GM18499 (cell line): ENCODE measurements around the gene TBX1.

Experiments used
- ATAC-seq: cut with Tn5 transposase; IDR thresholded peaks from one replicate; pipeline ENCODE4 v1.9.1; 2021; ENCODE audit warnings: moderate number of reproducible peaks; ENCODE audit not compliant: insufficient read depth, unreplicated experiment

TBX1 gene

DNA sequence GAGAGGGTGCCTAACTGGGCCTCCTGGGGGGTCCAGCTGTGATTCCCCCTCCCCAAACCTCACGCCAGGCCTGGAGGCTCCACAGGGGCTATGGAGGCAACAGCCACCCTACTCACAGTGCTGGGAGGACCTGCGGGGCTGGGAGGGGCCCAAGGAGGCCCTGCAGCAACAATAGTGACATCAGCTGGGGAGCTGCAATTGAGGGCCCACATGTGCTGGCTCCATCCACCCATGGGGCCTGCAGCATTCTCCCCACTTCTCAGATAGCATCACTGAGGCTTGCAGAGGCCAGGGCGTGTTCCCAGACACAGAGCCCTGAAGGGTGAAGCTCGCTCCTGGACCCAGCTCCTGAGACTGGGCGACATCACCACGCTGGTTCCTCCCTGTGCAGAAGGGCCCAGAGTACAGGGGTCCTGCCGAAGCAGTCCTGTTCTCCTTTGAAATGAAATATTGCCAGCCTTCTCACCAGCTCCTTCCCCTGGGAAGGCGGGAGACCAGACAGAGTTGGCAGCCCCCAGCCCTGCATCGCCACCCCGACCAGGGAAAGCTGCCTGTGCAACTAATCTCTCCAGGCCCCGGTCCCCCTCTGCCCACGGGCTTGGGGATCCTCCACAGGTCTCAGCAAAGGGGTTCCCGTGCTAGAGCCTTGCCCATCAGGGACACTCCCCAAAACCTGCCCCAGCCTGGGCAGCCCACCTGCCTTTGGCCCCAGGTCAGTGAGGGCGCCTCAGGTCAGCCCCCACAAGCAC lies 8.9 kb upstream of the TBX1 start:
- ATAC-seq, result no peak

DNA sequence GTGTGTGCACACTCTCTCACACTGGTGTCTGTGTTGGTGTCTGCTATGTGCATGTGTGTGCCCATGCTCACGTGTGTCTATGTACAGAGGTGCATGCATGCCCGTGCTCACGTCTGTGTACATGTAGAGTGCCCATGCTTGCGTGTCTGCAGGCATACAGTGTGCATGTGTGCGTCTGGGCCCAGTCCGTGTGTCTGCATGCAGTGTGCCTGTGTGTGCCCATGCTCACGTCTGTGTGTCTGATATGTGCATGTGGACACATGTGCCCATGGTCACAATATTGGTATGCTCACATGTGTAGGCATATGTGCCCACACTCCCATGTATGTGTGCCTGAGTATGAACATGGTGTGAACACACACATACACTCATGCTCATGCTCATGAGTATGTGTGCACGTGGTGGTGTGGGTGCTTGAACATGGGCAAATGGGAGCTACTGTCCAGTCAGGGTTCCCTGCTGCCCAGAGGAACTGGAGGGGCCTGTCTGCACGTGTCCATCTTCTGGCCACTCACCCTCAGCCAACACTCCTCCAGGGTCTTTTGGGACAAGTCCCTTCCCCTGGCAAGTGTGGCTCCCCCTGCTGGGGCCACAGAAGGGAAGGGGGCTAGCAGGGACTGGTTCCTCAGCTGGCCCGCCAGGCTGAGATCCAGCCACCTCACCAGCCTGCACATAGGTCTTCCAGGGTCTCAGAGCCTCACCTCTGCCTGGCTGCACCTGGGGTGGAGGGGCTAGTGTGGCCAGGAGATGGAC lies 7.3 kb upstream of the TBX1 start:
- no peak for ATAC-seq

DNA sequence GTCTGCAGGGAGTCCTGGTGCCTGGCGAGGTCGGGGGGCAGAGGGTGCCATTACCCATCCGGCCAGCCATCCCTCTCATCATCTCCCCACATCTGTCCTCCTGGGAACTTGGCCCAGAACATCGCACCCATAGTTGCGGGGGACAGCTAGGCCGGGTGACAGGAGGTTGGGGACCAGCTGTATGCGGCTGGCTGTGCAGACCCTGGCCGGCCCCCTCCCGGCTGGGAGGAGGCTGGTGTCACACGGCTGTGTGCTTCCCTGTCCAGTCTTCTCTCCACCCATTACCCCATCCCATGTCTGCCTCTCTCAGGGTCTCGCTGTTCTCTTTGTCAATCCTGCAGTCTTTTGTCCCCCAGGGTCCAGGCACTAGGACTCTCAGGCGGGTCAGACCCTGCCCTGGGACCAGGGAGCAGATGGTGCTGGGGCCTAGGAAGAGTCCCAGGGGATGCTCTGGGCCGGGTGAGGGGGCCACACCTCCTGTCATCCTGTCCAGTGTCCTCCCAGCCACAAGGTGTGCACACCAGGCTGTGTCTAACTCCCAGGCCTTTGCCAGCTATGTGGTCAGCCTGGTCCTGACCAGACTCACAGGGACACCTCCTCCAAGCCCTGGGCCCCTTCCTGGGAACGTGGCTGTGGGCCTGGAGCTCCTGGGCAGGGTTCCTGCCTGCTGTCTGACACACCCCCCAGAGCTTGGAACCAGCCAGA lies 6.4 kb upstream of the TBX1 start:
- ATAC-seq, result no peak

- no peak for ATAC-seq
Measured at GRCh38 chr22:19754701-19755144, 5.9 kb upstream of the TBX1 start.

DNA sequence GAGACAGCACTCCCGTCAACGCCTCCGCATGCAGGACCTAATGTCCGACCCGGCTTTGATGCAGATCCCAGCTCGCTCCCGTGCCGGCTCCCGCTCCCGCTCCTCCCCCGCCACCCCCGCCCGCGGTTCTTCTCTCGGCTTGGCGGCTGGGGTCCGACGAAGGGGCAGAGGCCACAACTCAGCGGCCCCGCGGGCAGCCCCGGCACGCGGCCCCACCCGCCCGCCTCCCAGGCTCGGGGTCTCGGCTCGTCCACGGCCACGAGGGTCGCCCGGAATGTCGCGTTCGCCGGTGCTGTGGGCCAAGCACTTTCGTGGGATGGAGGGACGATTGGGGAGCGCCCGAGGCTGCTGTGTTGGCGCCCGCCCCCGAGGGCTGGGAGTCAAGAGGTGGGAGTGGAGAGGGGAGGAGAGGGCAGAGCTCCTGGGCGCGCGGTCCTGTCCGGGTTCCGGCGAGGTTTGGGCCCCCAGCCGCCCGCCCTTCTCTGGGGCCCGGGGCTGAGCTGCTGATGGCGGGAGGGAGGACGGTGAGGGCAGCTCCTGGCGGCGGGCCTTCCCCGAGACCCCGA lies 5.3 kb upstream of the TBX1 start:
- ATAC-seq, result no peak

DNA sequence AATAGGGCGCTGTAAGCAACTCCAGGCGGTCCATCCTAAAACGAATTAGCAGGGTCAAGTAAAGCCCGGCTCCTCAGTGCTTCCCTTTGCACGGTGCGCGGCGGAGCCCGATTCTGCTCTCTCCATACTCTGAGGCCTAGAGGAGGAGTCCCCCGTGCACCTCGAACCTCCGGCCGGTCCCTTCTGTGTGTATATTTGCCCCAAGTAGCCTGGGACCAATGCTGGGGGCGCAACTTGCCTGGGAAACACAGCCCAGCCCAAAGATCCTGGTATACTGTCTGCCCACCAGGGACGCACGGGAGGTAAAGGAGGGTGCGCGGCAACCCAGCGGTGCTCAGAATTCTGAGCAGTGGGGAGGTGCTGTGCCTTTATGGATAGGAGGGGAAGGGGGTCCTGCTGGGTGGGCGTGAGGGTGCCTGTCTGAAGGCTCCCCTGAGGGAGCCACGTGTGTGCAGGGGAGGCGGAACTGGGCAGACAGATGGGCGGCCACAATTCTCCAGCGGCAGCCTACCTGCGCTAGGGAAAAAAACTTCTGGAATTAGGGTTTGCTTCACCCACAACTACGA lies 4.8 kb upstream of the TBX1 start:
- ATAC-seq, result no peak

DNA sequence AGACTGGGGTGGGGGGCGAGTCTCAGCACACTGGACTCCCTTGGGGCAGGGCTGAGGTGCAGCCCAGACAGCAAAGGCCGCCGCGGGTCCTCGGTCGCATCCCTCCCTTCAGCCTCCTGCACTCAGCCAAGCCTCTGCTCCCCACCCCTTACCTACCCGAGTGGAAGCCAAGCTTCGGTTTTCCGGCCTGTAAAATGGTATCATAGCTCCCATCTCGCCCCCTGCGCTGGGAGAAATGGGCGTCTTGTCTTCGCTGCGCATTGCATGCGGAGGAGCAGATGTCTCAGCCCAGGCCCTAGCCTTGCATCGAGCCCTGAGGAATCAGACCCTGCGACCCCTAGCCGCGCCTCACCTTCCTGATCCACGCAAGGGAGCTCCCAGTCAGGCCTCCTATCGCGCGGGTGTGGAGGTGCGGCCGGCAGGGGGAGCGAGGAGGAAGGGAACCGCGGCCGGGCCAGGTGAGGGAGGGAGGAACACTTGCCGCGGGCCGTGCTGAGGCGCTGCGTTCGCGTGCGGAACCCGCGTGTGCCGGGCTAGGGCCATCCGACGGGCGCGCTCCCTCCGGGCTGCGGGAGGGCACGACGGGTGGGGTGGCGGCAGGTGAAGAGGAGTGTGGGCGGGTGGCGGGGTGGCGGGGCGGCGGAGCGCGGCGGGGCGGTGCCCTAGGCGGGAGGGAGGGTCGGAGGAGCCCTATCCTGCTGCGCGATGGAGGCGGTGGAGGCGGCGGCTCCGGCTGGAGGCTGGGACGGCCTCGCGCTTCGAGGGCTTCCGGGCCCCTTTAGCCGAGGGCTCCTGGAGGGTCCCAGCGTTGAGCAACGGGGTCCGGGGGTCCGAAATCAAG lies 4.1 kb upstream of the TBX1 start:
- ATAC-seq, result no peak

GRCh38 chr22:19757140-19757984 lies 3.2 kb upstream of the TBX1 start:
- no peak for ATAC-seq

- ATAC-seq, result no peak
Measured at GRCh38 chr22:19757985-19758895, 2.3 kb upstream of the TBX1 start.

- no peak for ATAC-seq
Measured at GRCh38 chr22:19758896-19759426, 1.6 kb upstream of the TBX1 start.

DNA sequence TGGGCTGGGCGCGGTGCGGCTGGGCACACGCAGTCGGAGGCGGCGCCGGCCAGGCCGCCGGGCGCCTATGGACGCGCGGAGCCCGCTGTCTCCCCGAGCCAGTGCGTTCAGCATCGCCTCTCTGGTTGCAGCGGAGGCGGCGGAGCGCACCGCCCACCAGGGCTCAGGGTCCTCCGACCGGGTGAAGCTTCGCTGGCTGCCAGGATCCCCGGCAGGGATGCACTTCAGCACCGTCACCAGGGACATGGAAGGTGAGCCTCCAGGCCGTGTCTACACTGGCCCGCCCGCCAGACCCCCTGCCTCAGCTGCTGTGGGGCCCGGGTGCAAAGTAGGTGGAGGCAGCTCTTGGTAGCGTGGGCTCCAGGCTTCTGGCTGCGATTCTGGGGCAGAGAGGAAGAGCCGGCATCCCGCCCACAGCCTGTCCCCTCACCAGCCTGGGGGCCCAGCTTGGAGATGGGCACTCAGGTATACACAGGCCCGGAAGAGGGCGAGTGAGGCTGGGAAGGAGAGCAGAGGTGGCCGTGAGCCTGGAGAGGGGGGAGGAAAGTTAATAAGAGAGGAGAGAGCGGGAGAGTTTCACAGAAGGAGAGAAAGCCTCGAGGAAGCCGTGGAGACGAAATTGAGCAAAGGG lies 1.0 kb upstream of the TBX1 start:
- no peak for ATAC-seq

DNA sequence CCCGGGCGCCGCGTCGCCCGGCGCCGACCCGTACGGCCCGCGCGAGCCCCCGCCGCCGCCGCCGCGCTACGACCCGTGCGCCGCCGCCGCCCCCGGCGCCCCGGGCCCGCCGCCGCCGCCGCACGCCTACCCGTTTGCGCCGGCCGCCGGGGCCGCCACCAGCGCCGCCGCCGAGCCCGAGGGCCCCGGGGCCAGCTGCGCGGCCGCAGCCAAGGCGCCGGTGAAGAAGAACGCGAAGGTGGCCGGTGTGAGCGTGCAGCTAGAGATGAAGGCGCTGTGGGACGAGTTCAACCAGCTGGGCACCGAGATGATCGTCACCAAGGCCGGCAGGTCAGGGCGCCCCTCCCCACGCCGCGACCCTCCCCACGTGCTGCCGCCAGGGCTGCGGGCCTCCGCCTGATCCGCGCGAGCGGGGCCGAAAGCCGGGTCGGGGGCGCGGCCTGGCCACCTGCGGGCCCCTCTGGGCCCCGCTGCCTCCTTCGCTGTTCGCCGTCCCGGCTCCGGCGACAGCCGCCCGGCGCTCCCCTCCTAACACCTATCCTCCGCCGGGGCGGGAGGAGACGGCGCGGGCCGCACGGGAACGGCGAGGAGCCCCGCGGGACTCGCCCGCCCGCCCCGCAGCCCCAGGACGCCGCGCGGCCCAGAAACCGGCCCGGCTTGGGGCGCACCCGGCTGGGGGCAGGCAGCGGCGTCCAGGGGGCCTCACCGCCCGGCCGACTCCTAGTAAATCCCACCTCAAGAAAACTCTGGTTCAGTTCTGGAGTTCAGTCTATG lies 560 bp downstream of the TBX1 start:
- no peak for ATAC-seq

DNA sequence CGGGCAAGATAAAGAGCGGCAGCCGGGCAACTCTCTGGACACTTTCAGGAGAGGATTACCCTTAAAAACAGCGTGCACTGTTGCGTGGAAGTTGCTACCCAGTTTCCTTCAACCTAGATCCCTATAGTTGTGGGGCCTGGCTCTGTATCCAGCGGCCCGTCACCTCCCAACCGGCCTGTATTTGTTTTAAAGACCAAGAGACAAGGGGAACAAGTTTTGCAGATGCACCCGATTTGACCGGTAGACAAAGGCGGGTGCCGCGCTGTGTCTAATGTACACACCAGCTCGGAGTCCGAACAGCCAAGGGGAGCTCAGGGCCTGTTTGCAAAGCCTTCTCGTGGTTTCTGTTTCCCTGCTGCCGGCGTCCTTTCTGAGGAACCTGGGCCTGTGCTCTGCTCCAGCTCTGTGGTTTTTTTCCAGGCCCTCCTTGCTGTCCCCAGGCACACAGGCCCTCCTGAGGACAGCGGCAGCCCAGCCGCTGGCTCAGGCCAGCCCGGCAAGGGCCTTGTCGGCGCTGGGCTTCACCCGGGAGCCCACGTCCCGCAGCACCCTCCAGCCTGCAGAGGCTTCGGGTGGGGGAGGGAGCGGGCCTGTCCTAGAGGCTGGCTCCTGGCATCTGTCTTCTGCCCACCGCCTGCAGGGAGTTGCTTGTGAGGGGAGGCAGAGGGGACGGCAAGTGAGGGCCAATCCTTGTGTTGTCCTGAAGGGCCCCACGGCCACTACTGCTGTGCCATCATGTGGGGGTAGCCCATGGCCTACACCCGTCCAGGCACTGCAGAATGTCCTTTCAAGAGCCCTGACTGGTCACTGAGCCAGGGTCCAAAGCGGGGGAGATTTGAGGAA lies 1.4 kb downstream of the TBX1 start:
- ATAC-seq, result no peak

- no peak for ATAC-seq
Measured at GRCh38 chr22:19762568-19763457, 2.2 kb downstream of the TBX1 start.
